Tibial artery (tissue), 4 donors: ENCODE results near the gene LGALSL.

Experiments
- DNase-seq, 2 donors: peaks; one replicate each; pipeline ENCODE4 v3.0.0-alpha.2; 2019
- H3K27ac ChIP-seq, 2 donors: fragments of 200-600 bp; sonication (generic) in 1 of 2; 1 replicate in 1 of 2; 2 replicates in 1 of 2; pipeline ENCODE4 v1.5.1; 2018 to 2019; ENCODE audit warnings: mild to moderate bottlenecking in 1 of 2
- H3K27me3 ChIP-seq, 2 donors: fragments of 200-600 bp; sonication (generic) in 1 of 2; one replicate each; pipeline versions ENCODE4 v1.5.1 to v1.6.0; 2016 to 2019
- H3K36me3 ChIP-seq, 3 donors: fragments of 200-600 bp; sonication (generic) in 2 of 3; one replicate each; pipeline ENCODE4 v1.5.1; 2016 to 2019; ENCODE audit warnings: mild to moderate bottlenecking in 2 of 3
- H3K4me1 ChIP-seq, 4 donors: fragments of 200-600 bp; sonication (generic) in 2 of 4; 1 replicate in 3 of 4; 2 replicates in 1 of 4; pipeline ENCODE4 v1.5.1; 2016 to 2019
- H3K4me3 ChIP-seq, 2 donors: fragments of 200-600 bp; sonication (generic) in 1 of 2; 1 replicate in 1 of 2; 2 replicates in 1 of 2; pipeline ENCODE4 v1.5.1; 2018 to 2019; ENCODE audit warnings: mild to moderate bottlenecking in 2 of 2
- H3K9me3 ChIP-seq, 3 donors: fragments of 200-600 bp; sonication (generic) in 1 of 3; one replicate each; pipeline ENCODE4 v1.5.1; 2016 to 2019
- CTCF ChIP-seq, 2 experiments: fragments of 200-600 bp in 1 of 2; fragments of 450-650 bp in 1 of 2; IDR thresholded peaks; one replicate each; pipeline ENCODE4 v1.5.1; 2017 to 2019; ENCODE audit warnings: antibody characterized with exemption in 2 of 2, mild to moderate bottlenecking in 1 of 2, moderate library complexity in 1 of 2
- intact Hi-C: fragments of 100-400 bp; cut with DNase I; formaldehyde crosslinking; loops from one replicate; pipeline ENCODE4 v1.15.0; 2023; ENCODE audit warnings: low total_unique reads

LGALSL gene

DNA sequence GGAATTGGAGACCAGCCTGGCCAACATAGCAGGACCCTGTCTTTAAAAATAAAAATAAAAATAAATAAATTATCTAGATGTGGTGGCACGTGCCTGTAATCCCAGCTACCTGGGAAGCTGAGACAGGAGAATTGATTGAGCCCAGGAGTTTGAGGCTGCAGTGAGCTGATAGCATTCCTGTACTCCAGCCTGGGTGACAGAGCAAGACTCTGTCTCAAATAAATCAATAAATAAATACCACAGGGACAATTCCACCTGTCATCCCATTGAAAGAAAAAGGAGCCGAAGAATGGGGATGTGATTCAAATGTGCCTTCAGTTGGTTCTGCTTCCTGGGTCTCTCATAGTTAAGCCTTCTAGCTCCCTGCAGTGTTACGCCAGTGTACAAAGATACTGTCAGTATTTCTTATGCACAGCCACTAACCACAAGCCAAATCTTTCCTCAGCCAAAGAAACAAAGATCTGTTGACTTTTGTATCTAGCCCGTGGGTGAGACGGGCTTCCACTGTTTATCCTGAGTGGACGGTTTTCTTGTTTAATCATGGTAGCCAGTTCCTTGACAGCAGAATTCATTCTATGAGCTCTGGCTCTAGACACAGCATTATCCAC, 12.6 kb downstream of the LGALSL start:
- Histone ChIP-seq H3K4me3 (no peak overlapping the region), H3K4me1 (no peaks in the 10 kb centered on the region), H3K9me3 (no peaks in the 10 kb centered on the region), H3K27ac (no peak overlapping the region), H3K27me3 (no peaks in the 10 kb centered on the region), H3K36me3 (no peaks in the 10 kb centered on the region)
- intact Hi-C loops: no loop called here
- DNase-seq: no peak
- no peak for TF ChIP-seq CTCF (IDR thresholded peaks at IDR 0.05)

DNA sequence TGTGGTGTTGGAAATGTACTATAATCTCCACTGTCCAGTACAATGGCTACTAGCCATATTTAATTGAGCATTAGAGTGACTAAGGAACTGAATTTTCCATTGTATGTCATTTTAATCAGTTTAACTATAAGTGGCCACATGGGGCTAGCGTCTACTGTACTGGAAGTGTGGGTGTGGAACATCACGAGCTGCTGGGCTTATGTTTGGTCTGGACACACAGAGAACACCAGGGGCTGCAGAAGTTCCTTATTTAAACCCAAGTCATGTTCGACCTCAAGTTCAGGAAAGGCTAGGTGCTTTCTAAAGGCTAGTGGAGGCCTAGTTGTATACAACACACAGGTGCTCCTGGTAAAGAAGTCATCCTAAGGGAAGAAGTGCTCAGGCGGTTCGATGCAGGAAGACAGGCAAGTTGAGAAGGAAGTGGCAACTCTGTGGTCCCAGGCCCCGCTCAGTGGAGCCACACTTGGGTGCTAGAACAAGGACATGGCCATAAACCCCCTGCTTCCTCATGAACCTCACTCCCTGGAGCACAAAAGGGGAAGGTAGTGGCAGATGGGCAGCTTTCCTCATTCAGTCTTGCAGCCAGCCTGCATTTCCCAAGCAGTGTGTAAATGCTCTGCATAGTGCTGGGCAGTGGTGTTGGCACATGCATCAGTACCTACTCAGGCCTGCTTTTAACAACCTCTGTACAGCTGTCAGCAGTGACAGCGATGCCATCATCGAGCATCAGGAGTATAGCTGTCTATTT, 13.3 kb downstream of the LGALSL start:
- Histone ChIP-seq H3K36me3 (no peaks in the 10 kb centered on the region), H3K9me3 (no peaks in the 10 kb centered on the region), H3K4me1 (no peaks in the 10 kb centered on the region), H3K27ac (no peak overlapping the region), H3K27me3 (no peaks in the 10 kb centered on the region), H3K4me3 (no peak overlapping the region)
- TF ChIP-seq CTCF (IDR thresholded peaks at IDR 0.05): no peak
- peak in 1 of 2 donors; percentile 41 for DNase-seq
- intact Hi-C loops: no loop called here

DNA sequence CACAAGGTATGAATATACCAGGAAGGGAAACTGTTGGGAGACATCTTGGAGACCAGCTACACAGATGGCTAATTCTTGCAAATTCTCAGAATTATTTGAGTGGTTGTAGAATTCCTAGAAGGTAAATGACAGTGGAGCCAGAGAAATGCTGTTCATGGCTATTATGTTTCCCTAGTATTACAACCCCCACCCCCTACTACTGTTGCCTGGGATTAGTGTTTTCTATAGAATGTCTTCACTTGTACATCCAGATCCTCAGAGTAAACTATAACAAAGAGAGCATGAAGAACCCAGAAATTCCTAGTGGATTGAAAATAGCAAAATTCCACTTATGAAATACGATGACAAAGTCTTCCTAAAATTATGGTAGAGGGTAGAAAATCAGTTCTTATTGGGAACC, 15.3 kb downstream of the LGALSL start:
- no peak overlapping the region for H3K27ac ChIP-seq
- no peaks in the 10 kb centered on the region for H3K27me3 ChIP-seq
- no peaks in the 10 kb centered on the region for H3K9me3 ChIP-seq
- intact Hi-C loops: no loop called here
- H3K36me3 ChIP-seq: no peaks in the 10 kb centered on the region
- no peak overlapping the region for H3K4me3 ChIP-seq
- no peak for TF ChIP-seq CTCF (IDR thresholded peaks at IDR 0.05)
- no peak for DNase-seq
- H3K4me1 ChIP-seq: no peaks in the 10 kb centered on the region

GRCh38 chr2:64470071-64470470, 16.1 kb downstream of the LGALSL start:
- intact Hi-C loops: no loop called here
- Histone ChIP-seq H3K9me3 (no peaks in the 10 kb centered on the region), H3K27ac (no peak overlapping the region), H3K36me3 (no peaks in the 10 kb centered on the region), H3K27me3 (no peaks in the 10 kb centered on the region), H3K4me1 (no peaks in the 10 kb centered on the region), H3K4me3 (no peak overlapping the region)
- no peak for DNase-seq
- no peak for TF ChIP-seq CTCF (IDR thresholded peaks at IDR 0.05)

DNA sequence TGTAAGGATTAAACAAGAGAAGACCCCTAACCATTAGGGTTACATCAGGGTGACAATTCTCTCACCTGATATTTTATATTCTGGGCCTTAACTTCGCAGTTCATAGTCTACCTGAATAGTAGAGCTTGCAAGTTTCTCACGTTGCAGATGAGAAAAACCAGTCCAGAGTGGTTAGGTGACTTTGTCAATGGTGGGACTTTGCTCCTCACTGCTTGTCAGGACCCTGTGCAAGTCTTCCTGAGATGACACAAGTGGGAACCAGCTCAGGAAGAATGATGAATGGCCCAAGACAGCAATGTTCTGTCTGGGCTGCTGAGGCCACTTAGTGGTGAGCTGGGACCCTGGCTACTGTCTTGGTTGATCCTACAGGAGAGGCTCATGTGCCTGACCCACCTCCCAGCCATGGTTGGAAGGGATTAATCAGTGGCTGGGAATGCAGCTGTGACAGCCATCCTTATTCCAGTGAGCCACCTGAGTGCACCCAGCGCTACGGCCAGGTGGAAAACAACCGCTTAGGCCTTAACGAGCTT, 16.9 kb downstream of the LGALSL start:
- Histone ChIP-seq H3K36me3 (no peaks in the 10 kb centered on the region), H3K9me3 (no peaks in the 10 kb centered on the region), H3K4me3 (no peak overlapping the region), H3K27me3 (no peaks in the 10 kb centered on the region), H3K27ac (no peak overlapping the region), H3K4me1 (no peaks in the 10 kb centered on the region)
- intact Hi-C loops: no loop called here
- DNase-seq: no peak
- TF ChIP-seq CTCF (IDR thresholded peaks at IDR 0.05): no peak
